Thymus (tissue), 11 donors: ENCODE results near the gene SAMD9L. TPM values are rescaled to one million over a fixed set of nuclear protein-coding genes. Genes with fewer than 3 reads are reported as not detected.

Experiments
- DNase-seq, 9 donors: peaks; one replicate each; pipeline ENCODE4 v3.0.0-alpha.2; 2013; ENCODE audit warnings: low spot score in 9 of 9, low read depth in 6 of 9, missing footprints in 1 of 9
- H3K27ac ChIP-seq, 2 donors: one replicate each; pipeline ENCODE4 v1.5.1; 2013; ENCODE audit warnings: control low read depth in 1 of 2, low read depth in 1 of 2, low read length in 1 of 2, mild to moderate bottlenecking in 1 of 2, moderate library complexity in 1 of 2
- H3K27me3 ChIP-seq, 2 donors: one replicate each; pipeline ENCODE4 v1.5.1; 2013; ENCODE audit warnings: low read length in 1 of 2; ENCODE audit not compliant: control insufficient read depth in 2 of 2, insufficient read depth in 1 of 2
- H3K36me3 ChIP-seq, 2 donors: one replicate each; pipeline ENCODE4 v1.5.1; 2013; ENCODE audit warnings: low read length in 1 of 2, mild to moderate bottlenecking in 1 of 2, moderate library complexity in 1 of 2; ENCODE audit not compliant: control insufficient read depth in 2 of 2, insufficient read depth in 2 of 2
- H3K4me1 ChIP-seq, 2 donors: one replicate each; pipeline ENCODE4 v1.5.1; 2013; ENCODE audit warnings: low read length in 2 of 2; ENCODE audit not compliant: control insufficient read depth in 2 of 2, insufficient read depth in 2 of 2
- H3K4me3 ChIP-seq, 2 donors: one replicate each; pipeline ENCODE4 v1.5.1; 2013; ENCODE audit warnings: low read length in 2 of 2, control low read depth in 1 of 2, mild to moderate bottlenecking in 1 of 2
- H3K9me3 ChIP-seq, 2 donors: one replicate each; pipeline ENCODE4 v1.5.1; 2013; ENCODE audit warnings: low read length in 1 of 2, mild to moderate bottlenecking in 1 of 2; ENCODE audit not compliant: control insufficient read depth in 2 of 2, insufficient read depth in 1 of 2
- WGBS: extraction: QIAGEN DNeasy Blood & Tissue Kit; methylation state at CpG from one replicate; pipeline ENCODE4 v1.1.7; 2013; 5-methylcytosine and 5-hydroxymethylcytosine counted together
- polyA plus RNA-seq: library from polyadenylated mRNA; stranded (reverse); fragments of 200-250 nt; gene quantifications from one replicate; pipeline ENCODE4 v1.2.3, GENCODE V29; 2013
- total RNA-seq: library from RNA; stranded (reverse); fragments of 120-200 nt; gene quantifications from one replicate; pipeline ENCODE4 v1.2.4, GENCODE V29; 2013
- donor health status: healthy.

Gene SAMD9L
- total and polyA plus RNA-seq, 2 donors: 20.3 to 38.5 TPM

- peaks cover 0 to 13% of the 10 kb centered on the region in 2 donors for H3K4me1 ChIP-seq
- H3K36me3 ChIP-seq: no peaks in the 10 kb centered on the region
- H3K9me3 ChIP-seq: no peaks in the 10 kb centered on the region
- no peak for DNase-seq
- H3K27ac ChIP-seq: no peak overlapping the region
- WGBS: 98% methylated on average over 1 of the region's 1 CpG
- H3K4me3 ChIP-seq: no peak overlapping the region
- no peaks in the 10 kb centered on the region for H3K27me3 ChIP-seq
Observed at GRCh38 chr7:93150200-93150835, 2.1 kb upstream of the SAMD9L start.

DNA sequence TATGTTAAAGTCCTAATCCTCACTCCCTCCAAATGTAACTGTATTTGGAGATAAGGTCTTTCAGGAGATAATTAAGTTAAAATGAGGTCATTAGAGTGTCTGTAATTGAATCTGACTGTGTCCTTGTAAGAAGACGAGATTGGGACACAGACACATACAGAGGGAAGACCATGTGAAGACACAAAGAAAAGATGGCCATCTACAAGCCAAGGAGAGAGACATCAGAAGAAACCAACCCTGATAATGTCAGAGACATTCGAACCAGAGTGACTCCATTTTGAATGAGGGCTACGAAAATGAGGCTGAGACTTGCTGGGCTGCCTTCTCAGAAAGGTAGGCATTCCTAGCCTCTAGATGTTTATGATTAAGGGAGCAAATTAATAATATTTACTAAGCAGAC is 542 bp upstream of the SAMD9L start:
- peak in 1 of 9 donors; percentile 9 for DNase-seq
- H3K27me3 ChIP-seq: no peaks in the 10 kb centered on the region
- H3K36me3 ChIP-seq: peaks cover 4 to 5% of the 10 kb centered on the region in 2 donors
- H3K27ac ChIP-seq: peak overlapping the region in 1 of 2 donors; percentile 22
- 96% methylated on average over 3 of the region's 3 CpGs for WGBS
- H3K9me3 ChIP-seq: no peaks in the 10 kb centered on the region
- H3K4me1 ChIP-seq: peaks cover 0 to 13% of the 10 kb centered on the region in 2 donors
- no peak overlapping the region for H3K4me3 ChIP-seq

GRCh38 chr7:93147363-93147762 is 822 bp downstream of the SAMD9L start:
- H3K27ac ChIP-seq: peak overlapping the region; percentile 15 to 71
- H3K36me3 ChIP-seq: peaks cover 9 to 13% of the 10 kb centered on the region in 2 donors
- peak overlapping the region; percentile 50 to 64 for H3K4me3 ChIP-seq
- DNase-seq: peak in 7 of 9 donors; percentile 23 to 72 (median 45)
- WGBS: 1% methylated on average over 3 of the region's 3 CpGs
- H3K9me3 ChIP-seq: no peaks in the 10 kb centered on the region
- peaks cover 0 to 13% of the 10 kb centered on the region in 2 donors for H3K4me1 ChIP-seq
- H3K27me3 ChIP-seq: no peaks in the 10 kb centered on the region

DNA sequence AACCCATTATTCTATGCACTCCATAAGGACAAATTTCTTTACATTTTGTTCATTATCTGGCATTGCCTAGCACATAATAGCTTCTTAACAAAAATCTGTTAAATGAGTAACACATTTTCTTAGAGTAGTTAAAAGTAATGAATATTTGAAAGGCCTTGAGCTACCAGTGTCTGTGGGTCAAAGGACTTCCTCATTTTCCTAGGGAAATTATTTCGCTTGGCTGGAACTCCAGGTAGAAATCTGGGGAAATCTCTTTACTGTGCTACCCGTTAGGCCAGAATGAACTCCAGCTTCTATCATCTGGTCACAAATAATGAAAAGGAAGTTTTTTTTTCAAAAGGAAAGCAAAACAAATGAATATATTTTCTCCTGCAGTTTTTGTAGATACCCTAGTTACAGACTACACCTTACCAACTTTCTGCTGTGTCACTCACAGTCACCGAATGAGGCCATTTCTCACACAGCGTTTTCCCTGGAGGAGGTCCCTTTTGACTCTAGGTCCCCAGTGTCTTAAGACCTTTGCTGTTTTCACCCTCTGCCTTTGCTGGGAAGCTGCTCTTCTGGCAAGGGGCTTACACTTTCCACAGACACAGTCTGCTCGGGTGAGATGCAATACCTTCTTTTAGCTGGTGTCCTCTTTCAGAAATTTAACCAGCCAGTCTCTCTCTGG is 1.6 kb downstream of the SAMD9L start:
- peaks cover 0 to 13% of the 10 kb centered on the region in 2 donors for H3K4me1 ChIP-seq
- peaks cover 11 to 15% of the 10 kb centered on the region in 2 donors for H3K36me3 ChIP-seq
- H3K27ac ChIP-seq: peak overlapping the region; percentile 71 to 76
- no peaks in the 10 kb centered on the region for H3K9me3 ChIP-seq
- DNase-seq: peak in 5 of 9 donors; percentile 4 to 51 (median 18)
- H3K27me3 ChIP-seq: no peaks in the 10 kb centered on the region
- WGBS: 34% methylated on average over 5 of the region's 5 CpGs
- H3K4me3 ChIP-seq: peak overlapping the region; percentile 50 to 64

DNA sequence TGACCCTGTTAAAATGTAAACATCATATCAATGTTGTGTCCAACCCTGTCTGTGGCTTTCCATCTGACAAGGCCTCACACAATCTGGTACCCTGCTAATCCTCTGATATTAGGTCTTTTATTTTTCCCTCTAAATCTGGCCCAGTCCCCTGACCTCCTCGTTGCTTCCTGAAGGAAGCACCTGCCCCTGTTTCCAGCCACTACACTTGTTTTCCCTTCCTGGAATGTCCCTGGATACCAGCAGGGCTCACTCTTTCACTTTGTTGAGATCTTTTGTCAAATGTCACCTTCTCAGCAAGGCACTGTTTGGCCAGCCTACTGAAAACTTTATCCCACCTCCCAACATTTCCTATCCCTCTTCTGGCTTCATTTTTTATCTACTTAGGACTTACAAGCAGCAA is 2.1 kb downstream of the SAMD9L start:
- DNase-seq: no peak
- H3K27me3 ChIP-seq: no peaks in the 10 kb centered on the region
- peaks cover 12 to 20% of the 10 kb centered on the region in 2 donors for H3K36me3 ChIP-seq
- no peaks in the 10 kb centered on the region for H3K9me3 ChIP-seq
- peaks cover 0 to 13% of the 10 kb centered on the region in 2 donors for H3K4me1 ChIP-seq
- 18% methylated on average over 1 of the region's 1 CpG for WGBS
- H3K27ac ChIP-seq: no peak overlapping the region
- H3K4me3 ChIP-seq: no peak overlapping the region

- Histone ChIP-seq H3K36me3 (peaks cover 16 to 24% of the 10 kb centered on the region in 2 donors), H3K27me3 (no peaks in the 10 kb centered on the region), H3K27ac (no peak overlapping the region), H3K4me3 (no peak overlapping the region), H3K9me3 (no peaks in the 10 kb centered on the region), H3K4me1 (peaks cover 0 to 13% of the 10 kb centered on the region in 2 donors)
- 35% methylated on average over 3 of the region's 3 CpGs for WGBS
- peak in 1 of 9 donors; percentile 6 for DNase-seq
Observed at GRCh38 chr7:93145354-93145753, 2.8 kb downstream of the SAMD9L start.

DNA sequence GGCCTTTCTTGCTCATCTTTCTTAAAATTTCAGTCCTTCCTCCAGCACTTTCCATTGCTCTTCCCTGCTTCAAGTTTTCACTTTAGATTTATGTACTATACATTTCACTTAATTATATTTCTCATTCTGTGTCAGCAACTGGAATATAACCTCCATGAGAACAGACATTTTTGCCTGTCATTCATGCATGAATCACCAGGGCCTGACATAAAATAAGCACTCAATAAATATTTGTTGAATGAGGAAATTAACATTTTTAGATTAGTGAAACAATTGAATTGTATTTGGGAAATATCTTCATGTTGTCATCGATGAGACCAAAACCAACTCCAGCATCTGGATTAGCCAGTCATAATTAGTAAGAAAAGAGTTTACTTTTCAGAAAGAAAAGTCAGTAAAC is 6.1 kb downstream of the SAMD9L start:
- Histone ChIP-seq H3K27me3 (no peaks in the 10 kb centered on the region), H3K4me1 (peaks cover 0 to 10% of the 10 kb centered on the region in 2 donors), H3K9me3 (no peaks in the 10 kb centered on the region), H3K4me3 (no peak overlapping the region), H3K27ac (no peak overlapping the region), H3K36me3 (peaks cover 19 to 39% of the 10 kb centered on the region in 2 donors)
- 100% methylated on average over 1 of the region's 1 CpG for WGBS
- no peak for DNase-seq

- Histone ChIP-seq H3K36me3 (peaks cover 19 to 44% of the 10 kb centered on the region in 2 donors), H3K4me1 (no peaks in the 10 kb centered on the region), H3K9me3 (no peaks in the 10 kb centered on the region), H3K27ac (no peak overlapping the region), H3K4me3 (no peak overlapping the region), H3K27me3 (no peaks in the 10 kb centered on the region)
- DNase-seq: no peak
- 98% methylated on average over 3 of the region's 3 CpGs for WGBS
Observed at GRCh38 chr7:93140582-93141191, 7.5 kb downstream of the SAMD9L start.

DNA sequence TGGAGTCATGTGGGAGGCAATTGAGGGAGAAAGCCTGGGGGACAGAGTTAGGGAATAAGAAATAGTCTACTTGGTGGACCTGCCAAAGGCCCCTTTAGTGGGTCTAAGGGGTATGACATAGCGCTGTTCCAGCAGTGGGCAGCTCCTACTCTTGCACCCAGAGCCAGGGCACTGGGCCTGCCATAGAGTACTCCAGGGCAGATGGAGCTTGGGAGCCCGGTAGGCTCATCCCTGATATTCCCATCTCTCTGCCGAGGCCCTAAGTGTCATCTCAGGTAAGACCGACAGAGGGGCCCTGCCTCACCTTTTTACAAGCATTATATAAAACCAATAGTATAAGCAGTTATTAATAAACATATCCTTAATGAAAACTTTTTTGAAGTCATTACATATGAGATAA is 9.6 kb downstream of the SAMD9L start:
- H3K36me3 ChIP-seq: peaks cover 17 to 43% of the 10 kb centered on the region in 2 donors
- no peaks in the 10 kb centered on the region for H3K4me1 ChIP-seq
- no peak overlapping the region for H3K4me3 ChIP-seq
- WGBS: 97% methylated on average over 4 of the region's 4 CpGs
- H3K27me3 ChIP-seq: no peaks in the 10 kb centered on the region
- H3K9me3 ChIP-seq: peaks cover 0 to 2% of the 10 kb centered on the region in 2 donors
- H3K27ac ChIP-seq: no peak overlapping the region
- DNase-seq: no peak
